ENCODE data around the gene SPTAN1. TPM values are rescaled to one million over a fixed set of nuclear protein-coding genes. Genes with fewer than 3 reads are reported as not detected.
A peak's percentile ranks its signal among the peaks of the same experiment; 100 is the strongest.

The SPTAN1 gene
- total RNA-seq, 4 donors from 2014 or later: 223 to 390 (median 286) TPM

GRCh38 chr9:128653908-128654307, 101.5 kb downstream of the SPTAN1 start:
- ATAC-seq: no peak
- Histone ChIP-seq H3K36me3 (no peaks in the 10 kb centered on the region), H3K27ac (no peak overlapping the region), H3K9me3 (no peaks in the 10 kb centered on the region), H3K4me3 (no peak overlapping the region), H3K4me1 (peaks cover 0 to 15% (median 3%) of the 10 kb centered on the region in 3 donors), H3K27me3 (no peaks in the 10 kb centered on the region)
- WGBS, 2 donors (ENCODE audit: low coverage in 1 of 2): 89 to 93% methylated on average over 4 of the region's 8 CpGs
- no peak for TF ChIP-seq POLR2AphosphoS5 (IDR thresholded peaks at IDR 0.05)
- TF ChIP-seq, protein P1, sequence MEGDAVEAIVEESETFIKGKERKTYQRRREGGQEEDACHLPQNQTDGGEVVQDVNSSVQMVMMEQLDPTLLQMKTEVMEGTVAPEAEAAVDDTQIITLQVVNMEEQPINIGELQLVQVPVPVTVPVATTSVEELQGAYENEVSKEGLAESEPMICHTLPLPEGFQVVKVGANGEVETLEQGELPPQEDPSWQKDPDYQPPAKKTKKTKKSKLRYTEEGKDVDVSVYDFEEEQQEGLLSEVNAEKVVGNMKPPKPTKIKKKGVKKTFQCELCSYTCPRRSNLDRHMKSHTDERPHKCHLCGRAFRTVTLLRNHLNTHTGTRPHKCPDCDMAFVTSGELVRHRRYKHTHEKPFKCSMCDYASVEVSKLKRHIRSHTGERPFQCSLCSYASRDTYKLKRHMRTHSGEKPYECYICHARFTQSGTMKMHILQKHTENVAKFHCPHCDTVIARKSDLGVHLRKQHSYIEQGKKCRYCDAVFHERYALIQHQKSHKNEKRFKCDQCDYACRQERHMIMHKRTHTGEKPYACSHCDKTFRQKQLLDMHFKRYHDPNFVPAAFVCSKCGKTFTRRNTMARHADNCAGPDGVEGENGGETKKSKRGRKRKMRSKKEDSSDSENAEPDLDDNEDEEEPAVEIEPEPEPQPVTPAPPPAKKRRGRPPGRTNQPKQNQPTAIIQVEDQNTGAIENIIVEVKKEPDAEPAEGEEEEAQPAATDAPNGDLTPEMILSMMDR (IDR thresholded peaks at IDR 0.05): no peak
- no peak for TF ChIP-seq POLR2A (IDR thresholded peaks at IDR 0.05)
- TF ChIP-seq EP300 (IDR thresholded peaks at IDR 0.05): no peak

- H3K36me3 ChIP-seq: no peaks in the 10 kb centered on the region
- ATAC-seq: no peak
- no peaks in the 10 kb centered on the region for H3K9me3 ChIP-seq
- no peaks in the 10 kb centered on the region for H3K27me3 ChIP-seq
- peaks cover 0 to 15% (median 3%) of the 10 kb centered on the region in 3 donors for H3K4me1 ChIP-seq
- no peak overlapping the region for H3K4me3 ChIP-seq
- no peak overlapping the region for H3K27ac ChIP-seq
- WGBS, 2 donors (ENCODE audit: low coverage in 1 of 2): 91 to 100% methylated on average over 1 of the region's 1 CpG
- TF ChIP-seq POLR2A (IDR thresholded peaks at IDR 0.05) (no peak), EP300 (IDR thresholded peaks at IDR 0.05) (no peak), POLR2AphosphoS5 (IDR thresholded peaks at IDR 0.05) (no peak)
- TF ChIP-seq, protein P1 (IDR thresholded peaks at IDR 0.05): no peak
Observed at GRCh38 chr9:128654481-128654880, 102.1 kb downstream of the SPTAN1 start.

- ATAC-seq: peak; percentile 98
- H3K27ac ChIP-seq: peak within 1 kb of the TSS; percentile 72 to 100 (median 94)
- H3K36me3 ChIP-seq: no peaks in the 10 kb centered on the region
- 0 to 5% methylated on average over 11 to 22 of the region's 86 CpGs for WGBS, 2 donors (ENCODE audit: low coverage in 1 of 2)
- H3K27me3 ChIP-seq: no peaks in the 10 kb centered on the region
- no peaks in the 10 kb centered on the region for H3K9me3 ChIP-seq
- TF ChIP-seq POLR2A (IDR thresholded peaks at IDR 0.05) (peak; percentile 38 to 62), POLR2AphosphoS5 (IDR thresholded peaks at IDR 0.05) (peak; percentile 63), EP300 (IDR thresholded peaks at IDR 0.05) (no peak)
- TF ChIP-seq, protein P1 (IDR thresholded peaks at IDR 0.05): peak in 1 of 4 experiments; percentile 18
- peak within 1 kb of the TSS; percentile 64 to 90 for H3K4me3 ChIP-seq
- peaks cover 0 to 15% (median 3%) of the 10 kb centered on the region in 3 donors for H3K4me1 ChIP-seq
Observed at GRCh38 chr9:128656416-128657343, 104.3 kb downstream of the SPTAN1 start, which contains the start of gene DYNC2I2. Gene DYNC2I2, minus strand, starts transcription at chr9:128656847. Its CDS starts 121 bp downstream, at chr9:128656726.

DNA sequence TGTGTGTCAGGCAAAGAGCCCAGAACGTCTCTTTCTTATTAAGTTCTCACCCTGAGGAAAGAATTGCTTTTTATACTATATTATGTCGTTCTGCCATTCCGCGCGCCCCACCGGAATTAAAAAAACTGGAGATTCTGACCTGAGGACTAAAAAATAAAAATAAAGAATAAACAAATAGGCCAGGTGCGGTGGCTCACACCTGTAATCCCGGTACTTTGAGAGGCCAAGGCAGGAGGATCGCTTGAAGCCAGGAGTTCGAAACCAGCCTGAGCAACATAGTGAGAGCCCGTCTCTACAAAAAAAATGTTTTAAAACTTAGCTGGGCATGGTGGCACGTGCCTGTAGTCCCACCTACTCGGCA, 104.9 kb downstream of the SPTAN1 start:
- no peak for ATAC-seq
- WGBS, 2 donors (ENCODE audit: low coverage in 1 of 2): 93 to 96% methylated on average over 7 to 13 of the region's 13 CpGs
- no peak for TF ChIP-seq POLR2AphosphoS5 (IDR thresholded peaks at IDR 0.05)
- TF ChIP-seq, protein P1 (IDR thresholded peaks at IDR 0.05): no peak
- no peak for TF ChIP-seq POLR2A (IDR thresholded peaks at IDR 0.05)
- no peak for TF ChIP-seq EP300 (IDR thresholded peaks at IDR 0.05)
- H3K4me3 ChIP-seq: peak overlapping the region in 1 of 2 donors; percentile 90
- H3K9me3 ChIP-seq: no peaks in the 10 kb centered on the region
- H3K27ac ChIP-seq: peak overlapping the region; percentile 72 to 100 (median 94)
- H3K27me3 ChIP-seq: no peaks in the 10 kb centered on the region
- H3K4me1 ChIP-seq: peaks cover 0 to 15% (median 3%) of the 10 kb centered on the region in 3 donors
- H3K36me3 ChIP-seq: no peaks in the 10 kb centered on the region

Measured in gastroesophageal sphincter (tissue), 4 donors.